PFSK-1 (cell line): ENCODE data around the gene ZNF780B.

ENCODE experiments used
- FOXP2 ChIP-seq: optimal IDR thresholded peaks from 2 replicates; pipeline ENCODE3; 2011; ENCODE audit warnings: borderline replicate concordance, control low read depth, inconsistent platforms; ENCODE audit not compliant: insufficient read depth; ENCODE audit errors: extremely low read length, extremely low read depth
- POLR2AphosphoS5 ChIP-seq: IDR thresholded peaks from 2 replicates; pipeline ENCODE4 v1.6.1; 2012; ENCODE audit warnings: low read depth, mild to moderate bottlenecking, control low read depth, low read length, moderate library complexity
- SIN3A ChIP-seq: IDR thresholded peaks from 2 replicates; pipeline ENCODE4 v1.6.1; 2012; ENCODE audit warnings: mild to moderate bottlenecking, low read length, moderate library complexity, borderline replicate concordance; ENCODE audit not compliant: insufficient read depth
- TAF1 ChIP-seq: IDR thresholded peaks from 2 replicates; pipeline ENCODE4 v1.6.1; 2012; ENCODE audit warnings: low read length, control low read depth, borderline replicate concordance; ENCODE audit not compliant: insufficient read depth
- TF ChIP-seq, protein P1 (sequence below), 2 experiments: IDR thresholded peaks; 2 replicates each; pipeline versions ENCODE4 v1.6.1 to v1.8.0; 2011 to 2012; ENCODE audit warnings: low read depth in 2 of 2, low read length in 2 of 2, control low read depth in 1 of 2, inconsistent platforms in 1 of 2, mild to moderate bottlenecking in 1 of 2, moderate library complexity in 1 of 2; ENCODE audit not compliant: insufficient read depth in 1 of 2

The ZNF780B gene

GRCh38 chr19:40023969-40024368 lies 32.1 kb downstream of the ZNF780B start:
- TF ChIP-seq SIN3A (no peak), TAF1 (no peak)

GRCh38 chr19:40013991-40014390 lies 42.0 kb downstream of the ZNF780B start:
- TF ChIP-seq, protein P1, sequence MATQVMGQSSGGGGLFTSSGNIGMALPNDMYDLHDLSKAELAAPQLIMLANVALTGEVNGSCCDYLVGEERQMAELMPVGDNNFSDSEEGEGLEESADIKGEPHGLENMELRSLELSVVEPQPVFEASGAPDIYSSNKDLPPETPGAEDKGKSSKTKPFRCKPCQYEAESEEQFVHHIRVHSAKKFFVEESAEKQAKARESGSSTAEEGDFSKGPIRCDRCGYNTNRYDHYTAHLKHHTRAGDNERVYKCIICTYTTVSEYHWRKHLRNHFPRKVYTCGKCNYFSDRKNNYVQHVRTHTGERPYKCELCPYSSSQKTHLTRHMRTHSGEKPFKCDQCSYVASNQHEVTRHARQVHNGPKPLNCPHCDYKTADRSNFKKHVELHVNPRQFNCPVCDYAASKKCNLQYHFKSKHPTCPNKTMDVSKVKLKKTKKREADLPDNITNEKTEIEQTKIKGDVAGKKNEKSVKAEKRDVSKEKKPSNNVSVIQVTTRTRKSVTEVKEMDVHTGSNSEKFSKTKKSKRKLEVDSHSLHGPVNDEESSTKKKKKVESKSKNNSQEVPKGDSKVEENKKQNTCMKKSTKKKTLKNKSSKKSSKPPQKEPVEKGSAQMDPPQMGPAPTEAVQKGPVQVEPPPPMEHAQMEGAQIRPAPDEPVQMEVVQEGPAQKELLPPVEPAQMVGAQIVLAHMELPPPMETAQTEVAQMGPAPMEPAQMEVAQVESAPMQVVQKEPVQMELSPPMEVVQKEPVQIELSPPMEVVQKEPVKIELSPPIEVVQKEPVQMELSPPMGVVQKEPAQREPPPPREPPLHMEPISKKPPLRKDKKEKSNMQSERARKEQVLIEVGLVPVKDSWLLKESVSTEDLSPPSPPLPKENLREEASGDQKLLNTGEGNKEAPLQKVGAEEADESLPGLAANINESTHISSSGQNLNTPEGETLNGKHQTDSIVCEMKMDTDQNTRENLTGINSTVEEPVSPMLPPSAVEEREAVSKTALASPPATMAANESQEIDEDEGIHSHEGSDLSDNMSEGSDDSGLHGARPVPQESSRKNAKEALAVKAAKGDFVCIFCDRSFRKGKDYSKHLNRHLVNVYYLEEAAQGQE (IDR thresholded peaks at IDR 0.05; ENCODE audit: insufficient read depth in 1 of 2, low read depth in 2 of 2, low read length in 2 of 2): no peak
- no peak for TF ChIP-seq TAF1
- no peak for TF ChIP-seq POLR2AphosphoS5
- TF ChIP-seq FOXP2: no peak

DNA sequence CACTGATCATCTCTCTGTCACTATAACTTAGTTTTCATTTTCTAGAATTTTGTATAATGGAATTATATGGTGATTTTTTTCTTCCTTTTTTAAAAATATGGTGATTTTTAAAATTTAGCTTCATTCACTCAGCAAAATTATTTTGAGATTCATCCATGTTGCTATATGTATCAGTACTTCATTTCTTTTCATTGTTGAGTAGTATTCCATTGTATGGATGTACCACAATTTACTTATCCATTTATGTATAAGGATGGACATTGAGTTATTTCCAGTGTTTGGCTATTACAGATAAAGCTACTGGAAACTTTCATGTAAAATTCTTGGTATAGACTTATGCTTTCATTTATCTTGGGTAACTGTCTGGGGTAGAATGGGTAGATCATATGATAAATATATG lies 46.4 kb downstream of the ZNF780B start:
- TF ChIP-seq, protein P1 (IDR thresholded peaks at IDR 0.05; ENCODE audit: insufficient read depth in 1 of 2, low read depth in 2 of 2, low read length in 2 of 2): no peak
- TF ChIP-seq TAF1 (no peak), SIN3A (no peak), POLR2AphosphoS5 (no peak), FOXP2 (no peak)

- TF ChIP-seq, protein P1 (IDR thresholded peaks at IDR 0.05; ENCODE audit: insufficient read depth in 1 of 2, low read depth in 2 of 2, low read length in 2 of 2): no peak
- TF ChIP-seq POLR2AphosphoS5 (no peak), FOXP2 (no peak), TAF1 (no peak), SIN3A (no peak)
Measured at GRCh38 chr19:40006273-40006691, 49.7 kb downstream of the ZNF780B start.

GRCh38 chr19:40005691-40006272 lies 50.2 kb downstream of the ZNF780B start:
- TF ChIP-seq FOXP2 (no peak), TAF1 (no peak), POLR2AphosphoS5 (no peak), SIN3A (no peak)
- TF ChIP-seq, protein P1 (IDR thresholded peaks at IDR 0.05; ENCODE audit: insufficient read depth in 1 of 2, low read depth in 2 of 2, low read length in 2 of 2): no peak
